ENCODE data around the gene SLC7A6.

The SLC7A6 gene

DNA sequence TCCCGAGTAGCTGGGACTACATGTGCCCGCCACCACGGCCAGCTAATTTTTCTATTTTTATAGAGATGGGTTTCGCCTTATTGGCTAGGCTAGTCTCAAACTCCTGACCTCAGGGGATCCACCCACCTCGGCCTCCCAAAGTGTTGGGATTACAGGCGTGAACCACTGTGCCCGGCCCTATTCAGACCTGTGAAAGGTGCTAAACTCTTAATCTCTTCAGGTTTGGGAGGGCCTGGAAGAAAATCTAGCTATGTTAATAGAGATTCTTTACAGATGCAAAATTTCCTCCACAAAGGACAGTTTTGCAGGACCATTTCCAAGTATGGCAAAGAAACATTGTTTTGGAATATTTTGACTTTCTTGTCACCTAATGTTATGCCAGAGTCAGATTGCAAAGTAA is 22.2 kb upstream of the SLC7A6 start:
- in situ Hi-C loops (cut with MboI; ENCODE audit: low sequenced_read_pairs): no loop called here
- Histone ChIP-seq H3K4me1 (peaks cover 29% of the 10 kb centered on the region), H3K4me3 (no peak overlapping the region), H3K9me3 (no peaks in the 10 kb centered on the region), H3K27me3 (ENCODE audit: low read depth) (no peaks in the 10 kb centered on the region), H3K36me3 (replicated peaks) (no peaks in the 10 kb centered on the region)
- peak; percentile 58 to 60 for DNase-seq (ENCODE audit: low spot score in 2 of 2)

DNA sequence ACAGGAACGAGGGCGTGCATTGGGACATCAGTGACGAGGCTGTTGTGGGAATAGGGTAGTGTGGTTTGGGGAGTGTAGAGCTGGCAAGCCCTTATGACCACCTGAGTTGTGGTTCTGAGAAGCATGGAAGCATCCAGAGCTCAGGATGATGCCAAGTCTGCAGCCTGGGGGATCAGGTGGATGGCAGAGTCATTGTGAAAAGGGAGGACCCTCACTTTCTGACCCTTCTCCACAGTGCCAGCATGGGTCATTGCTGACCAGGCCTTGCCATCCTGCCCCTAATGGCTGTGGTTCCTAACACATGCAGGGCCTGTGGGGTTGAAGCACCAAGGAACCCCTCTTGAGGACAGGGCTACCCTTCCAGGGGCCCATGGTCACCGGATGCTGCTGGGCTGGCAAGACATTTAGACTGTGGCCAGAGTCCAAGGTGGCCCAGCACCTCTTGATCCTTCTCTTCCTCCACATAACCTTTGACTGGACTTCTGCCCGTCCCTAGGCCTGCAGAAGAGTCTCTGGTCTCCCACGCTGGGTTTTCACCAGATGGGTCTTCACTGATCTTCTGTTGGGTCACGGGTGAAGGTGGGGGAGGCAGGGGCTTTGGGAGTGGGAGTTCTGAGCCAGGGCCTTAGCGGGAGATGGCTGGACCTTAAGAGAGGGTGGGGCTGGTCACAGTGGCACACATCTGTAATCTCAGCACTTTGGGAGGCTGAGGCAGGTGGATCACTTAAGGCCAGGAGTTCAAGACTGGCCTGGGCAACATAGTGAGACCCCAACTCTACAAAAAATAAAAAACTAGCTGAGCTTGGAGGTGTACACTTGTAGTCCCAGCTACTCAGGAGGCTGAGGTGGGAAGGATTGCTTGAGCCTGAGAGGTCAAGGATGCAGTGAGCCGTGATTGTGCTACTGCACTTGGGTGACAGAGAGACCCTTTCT is 21.1 kb upstream of the SLC7A6 start:
- Histone ChIP-seq H3K27me3 (ENCODE audit: low read depth) (no peaks in the 10 kb centered on the region), H3K4me1 (peaks cover 24% of the 10 kb centered on the region), H3K36me3 (replicated peaks) (no peaks in the 10 kb centered on the region), H3K9me3 (no peaks in the 10 kb centered on the region), H3K4me3 (no peak overlapping the region)
- no peak for DNase-seq (ENCODE audit: low spot score in 2 of 2)
- in situ Hi-C loops (cut with MboI; ENCODE audit: low sequenced_read_pairs): no loop called here

DNA sequence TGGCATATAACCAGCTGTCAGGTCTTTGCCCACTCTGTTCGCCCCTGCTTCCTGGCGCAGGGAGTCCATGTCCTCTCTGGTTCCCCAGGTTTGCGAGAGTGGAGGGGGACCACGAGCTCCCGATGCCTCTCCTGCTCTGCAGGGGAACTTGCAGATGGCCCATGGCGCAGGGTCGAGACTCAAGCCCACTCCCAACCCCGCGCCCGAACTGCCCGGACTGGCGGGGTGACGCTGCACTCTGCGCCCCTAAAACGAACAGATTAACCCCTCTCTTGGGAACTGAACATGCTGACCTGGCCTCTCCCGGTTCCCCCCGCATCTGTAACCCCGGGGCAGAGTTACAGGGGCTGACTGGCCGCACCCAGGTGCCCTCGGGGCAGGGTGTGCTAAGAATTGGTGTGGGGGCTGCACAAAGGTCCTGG is 19.8 kb upstream of the SLC7A6 start:
- Histone ChIP-seq H3K4me1 (peaks cover 24% of the 10 kb centered on the region), H3K27me3 (ENCODE audit: low read depth) (no peaks in the 10 kb centered on the region), H3K4me3 (peak overlapping the region; percentile 84), H3K9me3 (no peaks in the 10 kb centered on the region), H3K36me3 (replicated peaks) (no peaks in the 10 kb centered on the region)
- in situ Hi-C loops (cut with MboI; ENCODE audit: low sequenced_read_pairs): no loop called here
- no peak for DNase-seq (ENCODE audit: low spot score in 2 of 2)

DNA sequence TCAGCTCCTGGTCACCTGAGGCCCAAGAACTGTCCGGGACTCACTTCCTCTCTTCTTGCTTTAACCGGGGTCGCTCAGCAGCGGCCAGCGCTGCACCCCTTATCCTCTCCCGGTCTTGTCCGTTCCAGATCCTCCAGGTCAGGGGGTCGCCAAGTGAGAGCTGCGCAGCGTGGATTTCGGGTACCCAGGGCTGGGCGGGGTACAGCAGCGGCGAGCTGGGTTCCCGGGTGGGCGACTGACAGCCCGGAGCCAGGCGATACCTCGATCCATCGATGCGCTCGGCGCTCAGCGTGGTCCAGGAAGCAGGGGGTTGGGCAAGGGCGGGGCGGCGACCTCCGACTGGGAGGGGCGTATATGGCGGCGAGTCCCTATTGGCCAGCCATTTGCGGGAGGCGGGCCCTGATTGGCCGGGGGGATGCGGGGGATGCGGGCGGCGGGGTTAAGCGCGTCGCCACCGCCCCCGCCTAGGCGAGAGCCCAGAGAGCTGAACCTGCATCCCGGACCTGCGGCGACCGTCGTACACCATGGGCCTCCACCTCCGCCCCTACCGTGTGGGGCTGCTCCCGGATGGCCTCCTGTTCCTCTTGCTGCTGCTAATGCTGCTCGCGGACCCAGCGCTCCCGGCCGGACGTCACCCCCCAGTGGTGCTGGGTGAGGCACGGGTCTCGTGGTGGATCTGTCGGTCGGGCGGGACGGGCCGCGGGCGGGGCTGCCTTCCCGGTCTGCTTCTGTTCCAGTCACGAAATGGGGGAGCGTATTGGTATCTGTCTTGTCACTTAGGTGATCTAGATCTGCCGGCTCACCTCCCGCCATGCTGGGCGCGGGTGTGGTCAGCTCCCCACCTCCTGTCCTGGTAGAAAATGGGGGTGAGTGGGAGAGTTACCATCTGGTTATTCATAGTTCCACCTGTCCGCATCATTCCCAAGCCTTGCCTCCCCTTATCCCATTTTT is 19.1 kb upstream of the SLC7A6 start, which contains the start of gene PLA2G15:
TSS of gene PLA2G15 (plus strand) at position 471 of the 951 bp plus-strand sequence. CDS start at position 525, 54 bp downstream.
- Histone ChIP-seq H3K4me3 (peak within 1 kb of the TSS; percentile 84), H3K27me3 (ENCODE audit: low read depth) (no peaks in the 10 kb centered on the region), H3K9me3 (no peaks in the 10 kb centered on the region), H3K4me1 (peaks cover 19% of the 10 kb centered on the region), H3K36me3 (replicated peaks) (no peaks in the 10 kb centered on the region)
- peak; percentile 82 to 98 for DNase-seq (ENCODE audit: low spot score in 2 of 2)
- in situ Hi-C loops (cut with MboI; ENCODE audit: low sequenced_read_pairs): no loop called here

DNA sequence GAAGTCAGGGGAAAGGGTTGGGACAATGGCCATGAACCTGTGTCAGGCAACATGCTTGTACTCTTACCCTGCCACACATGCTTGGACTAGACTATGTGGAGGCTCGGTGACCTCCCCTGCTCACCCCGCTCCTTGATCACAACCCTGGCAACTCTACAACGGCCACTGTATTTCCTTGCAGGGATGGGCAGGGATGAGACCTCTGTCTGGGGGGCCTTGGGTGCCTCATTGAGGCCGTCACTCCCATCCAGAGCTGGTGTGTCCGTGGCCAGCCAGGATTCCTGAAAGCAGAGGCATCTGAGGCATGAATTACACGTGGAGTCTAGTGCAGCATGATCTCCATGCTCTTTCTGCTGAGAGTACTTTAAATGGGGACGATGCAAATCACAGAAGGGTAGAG is 18.2 kb upstream of the SLC7A6 start:
- in situ Hi-C loops (cut with MboI; ENCODE audit: low sequenced_read_pairs): no loop called here
- peak overlapping the region; percentile 84; the same call in 1 of the 2 replicates for H3K4me3 ChIP-seq
- H3K27me3 ChIP-seq (ENCODE audit: low read depth): no peaks in the 10 kb centered on the region
- no peak for DNase-seq (ENCODE audit: low spot score in 2 of 2)
- H3K4me1 ChIP-seq: peaks cover 19% of the 10 kb centered on the region
- H3K36me3 ChIP-seq (replicated peaks): no peaks in the 10 kb centered on the region
- no peaks in the 10 kb centered on the region for H3K9me3 ChIP-seq

DNA sequence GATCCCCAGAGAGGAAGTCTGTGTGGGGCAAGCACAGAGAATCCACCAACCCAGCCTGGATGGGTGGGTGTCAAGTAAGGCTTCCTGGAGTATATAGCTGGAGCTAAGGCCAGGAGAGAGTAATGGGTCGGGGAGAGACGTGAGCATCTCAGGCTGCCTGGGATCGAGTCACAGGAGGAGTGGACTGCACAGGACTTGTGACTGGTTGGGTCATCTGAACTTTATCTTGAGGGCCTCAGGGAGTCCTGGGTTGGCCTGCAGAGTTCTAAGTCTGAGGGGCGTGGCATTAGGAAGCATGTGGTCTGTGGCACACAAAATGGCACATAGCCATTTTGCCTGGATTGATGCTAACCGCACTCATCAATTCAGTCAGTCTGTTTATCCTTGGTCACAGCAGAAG is 17.7 kb upstream of the SLC7A6 start:
- DNase-seq (ENCODE audit: low spot score in 2 of 2): no peak
- no peak overlapping the region for H3K4me3 ChIP-seq
- no peaks in the 10 kb centered on the region for H3K9me3 ChIP-seq
- no peaks in the 10 kb centered on the region for H3K36me3 ChIP-seq (replicated peaks)
- in situ Hi-C loops (cut with MboI; ENCODE audit: low sequenced_read_pairs): no loop called here
- peaks cover 19% of the 10 kb centered on the region for H3K4me1 ChIP-seq
- H3K27me3 ChIP-seq (ENCODE audit: low read depth): no peaks in the 10 kb centered on the region

DNA sequence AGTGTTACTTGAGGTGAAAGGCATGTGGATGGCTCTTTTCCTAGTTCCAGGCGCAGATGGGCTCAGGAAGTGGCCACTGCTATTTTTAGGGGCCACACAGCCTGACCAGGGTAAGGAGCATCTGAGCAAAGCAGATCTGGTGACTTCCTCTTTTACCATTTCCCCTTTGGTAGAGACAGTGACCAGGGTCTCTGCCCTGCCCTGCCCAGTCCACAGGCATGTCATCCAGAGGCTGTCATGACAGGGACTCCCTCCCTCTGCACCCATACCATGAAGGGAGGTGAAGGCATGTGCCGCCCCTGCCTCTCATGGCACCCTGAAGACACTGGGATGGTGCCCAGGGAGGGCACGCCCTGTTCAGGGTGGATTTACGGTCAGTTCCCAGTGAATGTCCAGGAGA is 16.9 kb upstream of the SLC7A6 start:
- Histone ChIP-seq H3K36me3 (replicated peaks) (no peaks in the 10 kb centered on the region), H3K4me1 (peaks cover 11% of the 10 kb centered on the region), H3K4me3 (no peak overlapping the region), H3K9me3 (no peaks in the 10 kb centered on the region), H3K27me3 (ENCODE audit: low read depth) (no peaks in the 10 kb centered on the region)
- in situ Hi-C loops (cut with MboI; ENCODE audit: low sequenced_read_pairs): no loop called here
- DNase-seq (ENCODE audit: low spot score in 2 of 2): no peak

DNA sequence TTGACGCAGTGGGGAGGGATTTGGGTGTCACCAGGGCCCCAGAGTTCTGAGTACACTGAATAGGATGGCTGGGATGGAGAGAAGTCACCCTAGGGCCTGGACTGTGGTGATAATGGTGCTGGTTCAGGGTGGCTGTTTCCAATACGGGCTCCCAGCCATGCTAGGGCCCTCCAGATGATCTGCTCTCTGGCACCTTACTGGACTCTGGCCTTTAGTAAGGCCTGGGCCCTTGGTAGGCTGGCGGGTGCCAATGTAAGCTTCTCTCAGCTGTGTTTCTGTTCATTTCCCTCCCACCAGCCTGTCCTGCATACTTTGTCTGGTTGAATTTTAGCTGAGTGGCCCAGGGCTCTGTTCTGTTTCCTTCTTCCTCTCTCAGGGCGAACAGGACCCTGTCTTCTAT is 16.4 kb upstream of the SLC7A6 start:
- H3K4me3 ChIP-seq: no peak overlapping the region
- peaks cover 10% of the 10 kb centered on the region for H3K4me1 ChIP-seq
- DNase-seq (ENCODE audit: low spot score in 2 of 2): no peak
- no peaks in the 10 kb centered on the region for H3K9me3 ChIP-seq
- H3K27me3 ChIP-seq (ENCODE audit: low read depth): no peaks in the 10 kb centered on the region
- no peaks in the 10 kb centered on the region; the same call in 1 of the 2 replicates for H3K36me3 ChIP-seq (replicated peaks)
- in situ Hi-C loops (cut with MboI; ENCODE audit: low sequenced_read_pairs): no loop called here

DNA sequence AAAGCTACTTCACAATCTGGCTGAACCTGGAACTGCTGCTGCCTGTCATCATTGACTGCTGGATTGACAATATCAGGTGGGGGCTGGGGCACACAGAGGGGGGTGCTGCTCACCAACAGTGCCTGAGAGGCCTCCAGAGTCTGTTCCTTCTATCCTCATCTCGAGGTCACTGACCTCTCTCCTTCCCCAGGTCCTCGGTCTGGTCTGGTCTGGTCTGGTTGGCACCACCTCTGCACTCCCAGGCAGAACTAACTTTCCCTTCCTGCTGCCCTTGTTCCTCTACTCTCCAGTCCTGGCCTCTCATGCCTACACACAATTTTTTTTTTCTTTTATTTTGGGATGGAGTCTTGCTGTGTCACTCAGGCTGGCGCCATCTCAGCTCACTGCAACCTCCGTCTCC is 15.0 kb upstream of the SLC7A6 start:
- in situ Hi-C loops (cut with MboI; ENCODE audit: low sequenced_read_pairs): no loop called here
- Histone ChIP-seq H3K9me3 (no peaks in the 10 kb centered on the region), H3K27me3 (ENCODE audit: low read depth) (no peaks in the 10 kb centered on the region), H3K4me1 (peaks cover 7% of the 10 kb centered on the region), H3K4me3 (no peak overlapping the region), H3K36me3 (replicated peaks) (no peaks in the 10 kb centered on the region; the same call in 1 of the 2 replicates)
- DNase-seq (ENCODE audit: low spot score in 2 of 2): no peak

DNA sequence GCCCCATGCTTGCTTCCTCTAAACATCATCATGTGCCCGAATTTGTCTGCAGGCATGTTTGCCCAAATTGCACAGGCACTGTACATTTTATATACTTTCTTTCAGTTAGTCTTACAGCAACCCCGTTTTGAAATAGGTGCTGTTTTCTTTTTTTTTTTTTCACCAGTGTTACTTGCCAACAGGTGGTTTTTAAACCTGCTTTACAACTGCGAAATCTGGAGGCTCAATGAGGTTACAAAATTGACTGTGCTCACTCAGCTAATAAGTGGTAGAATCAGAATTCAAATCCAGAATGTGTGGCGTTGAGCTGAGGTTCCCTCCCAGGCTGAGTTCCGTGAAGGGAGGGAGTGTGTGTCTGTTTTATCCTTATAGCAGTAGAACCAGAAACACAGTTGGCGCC is 13.4 kb upstream of the SLC7A6 start:
- in situ Hi-C loops (cut with MboI; ENCODE audit: low sequenced_read_pairs): no loop called here
- H3K36me3 ChIP-seq (replicated peaks): peaks cover 3% of the 10 kb centered on the region
- no peak for DNase-seq (ENCODE audit: low spot score in 2 of 2)
- peaks cover 3% of the 10 kb centered on the region for H3K4me1 ChIP-seq
- no peaks in the 10 kb centered on the region for H3K27me3 ChIP-seq (ENCODE audit: low read depth)
- no peaks in the 10 kb centered on the region for H3K9me3 ChIP-seq
- H3K4me3 ChIP-seq: no peak overlapping the region

DNA sequence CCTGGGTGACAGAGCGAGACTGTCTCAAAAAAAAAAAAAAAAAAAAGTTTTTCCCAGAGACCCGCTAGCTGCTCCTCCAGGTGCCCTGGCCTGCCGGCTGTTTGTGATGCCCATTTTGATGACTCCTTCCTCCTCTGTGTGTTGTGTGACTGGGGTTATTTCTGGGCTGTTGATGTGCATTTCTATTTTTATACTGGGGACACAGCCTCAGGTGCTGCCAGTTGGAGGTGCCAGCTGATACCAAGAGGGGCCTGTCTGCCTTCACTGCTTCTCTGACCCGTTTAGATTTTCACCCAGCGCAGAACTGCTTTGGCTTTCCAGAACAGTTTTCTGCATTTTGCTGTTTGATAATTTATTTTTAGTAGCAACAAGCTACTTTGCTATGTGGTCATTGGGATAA is 12.5 kb upstream of the SLC7A6 start:
- no peak overlapping the region for H3K4me3 ChIP-seq
- DNase-seq (ENCODE audit: low spot score in 2 of 2): no peak
- H3K9me3 ChIP-seq: no peaks in the 10 kb centered on the region
- H3K27me3 ChIP-seq (ENCODE audit: low read depth): no peaks in the 10 kb centered on the region
- H3K4me1 ChIP-seq: no peaks in the 10 kb centered on the region
- in situ Hi-C loops (cut with MboI; ENCODE audit: low sequenced_read_pairs): no loop called here
- peaks cover 3% of the 10 kb centered on the region for H3K36me3 ChIP-seq (replicated peaks)

DNA sequence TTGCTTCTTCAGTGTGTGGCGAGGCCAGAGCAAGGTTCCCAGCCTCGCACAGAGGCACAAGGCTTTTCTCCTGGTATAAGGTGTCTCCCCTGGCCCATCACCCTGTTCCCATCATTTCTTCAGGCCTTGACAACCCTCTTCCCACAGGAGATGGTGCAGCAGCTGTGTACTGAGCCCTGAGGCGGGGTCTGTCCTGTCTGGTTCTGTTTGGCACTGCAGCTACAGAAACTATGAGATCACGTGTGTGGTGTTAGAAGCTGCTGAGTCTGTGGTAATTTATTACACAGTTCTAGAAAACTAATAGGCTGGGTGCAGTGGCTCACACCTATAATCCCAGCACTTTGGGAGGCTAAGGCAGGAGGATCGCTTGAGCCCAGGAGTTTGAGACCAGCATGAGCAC is 11.9 kb upstream of the SLC7A6 start:
- no peaks in the 10 kb centered on the region for H3K4me1 ChIP-seq
- no peaks in the 10 kb centered on the region for H3K9me3 ChIP-seq
- peaks cover 3% of the 10 kb centered on the region for H3K36me3 ChIP-seq (replicated peaks)
- DNase-seq (ENCODE audit: low spot score in 2 of 2): no peak
- in situ Hi-C loops (cut with MboI; ENCODE audit: low sequenced_read_pairs): no loop called here
- no peak overlapping the region for H3K4me3 ChIP-seq
- H3K27me3 ChIP-seq (ENCODE audit: low read depth): no peaks in the 10 kb centered on the region

DNA sequence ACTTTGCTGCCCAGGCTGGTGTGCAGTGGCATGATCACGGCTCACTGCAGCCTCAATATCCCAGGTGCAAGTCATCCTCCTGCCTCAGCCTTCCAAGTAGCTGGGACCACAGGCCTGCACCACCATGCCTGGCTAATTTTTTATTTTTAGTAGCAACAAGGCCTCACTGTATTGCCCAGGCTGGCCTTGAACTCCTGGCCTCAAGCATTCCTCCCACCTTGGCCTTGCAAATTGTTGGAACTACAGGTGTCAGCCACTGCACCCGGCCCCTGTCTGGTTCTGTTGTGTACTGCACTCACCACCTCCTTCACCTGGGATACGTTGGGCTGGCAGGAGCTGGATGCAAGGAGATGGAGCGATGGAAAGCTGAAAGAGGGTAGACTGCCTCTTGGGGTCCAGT is 10.6 kb upstream of the SLC7A6 start:
- Histone ChIP-seq H3K4me3 (no peak overlapping the region), H3K4me1 (no peaks in the 10 kb centered on the region), H3K27me3 (ENCODE audit: low read depth) (no peaks in the 10 kb centered on the region), H3K9me3 (no peaks in the 10 kb centered on the region), H3K36me3 (replicated peaks) (peaks cover 3% of the 10 kb centered on the region)
- in situ Hi-C loops (cut with MboI; ENCODE audit: low sequenced_read_pairs): no loop called here
- no peak for DNase-seq (ENCODE audit: low spot score in 2 of 2)

DNA sequence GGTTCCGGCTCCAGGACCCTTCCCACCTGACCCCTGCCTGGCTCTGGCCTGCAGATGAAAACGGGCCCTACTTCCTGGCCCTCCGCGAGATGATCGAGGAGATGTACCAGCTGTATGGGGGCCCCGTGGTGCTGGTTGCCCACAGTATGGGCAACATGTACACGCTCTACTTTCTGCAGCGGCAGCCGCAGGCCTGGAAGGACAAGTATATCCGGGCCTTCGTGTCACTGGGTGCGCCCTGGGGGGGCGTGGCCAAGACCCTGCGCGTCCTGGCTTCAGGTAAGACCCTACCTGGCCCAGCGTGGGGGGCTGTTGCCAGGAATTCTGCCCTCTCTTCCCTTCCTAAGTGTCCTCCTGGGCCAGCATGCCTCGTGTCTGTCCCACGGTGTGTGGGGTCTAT is 8.6 kb upstream of the SLC7A6 start:
- no peaks in the 10 kb centered on the region for H3K4me1 ChIP-seq
- no peak for DNase-seq (ENCODE audit: low spot score in 2 of 2)
- H3K27me3 ChIP-seq (ENCODE audit: low read depth): no peaks in the 10 kb centered on the region
- H3K4me3 ChIP-seq: no peak overlapping the region
- peaks cover 10% of the 10 kb centered on the region for H3K36me3 ChIP-seq (replicated peaks)
- in situ Hi-C loops (cut with MboI; ENCODE audit: low sequenced_read_pairs): no loop called here
- no peaks in the 10 kb centered on the region for H3K9me3 ChIP-seq
